HepG2 (cell line): ENCODE measurements around the gene FAM110C. TPM values are rescaled to one million over a fixed set of nuclear protein-coding genes. Genes with fewer than 3 reads are reported as not detected.

ENCODE experiments used
- ATAC-seq: fragments of 200-7000 bp; cut with Tn5 transposase; 3 replicates; pipeline ENCODE4 v1.9.1; 2020; ENCODE audit warnings: mild to moderate bottlenecking, moderate library complexity
- BruUV-seq: library from RNA; stranded (reverse); fragments of 400-500 nt; replicated peaks from 2 replicates; lab custom pipeline; 2021; lab: Mats Ljungman, UMichigan
- CTCF ChIA-PET: fragments of 300-600 bp; formaldehyde crosslinking; extraction: SDS; loops from one replicate; lab custom pipeline; 2021; ENCODE audit warnings: low total read pairs, inconsistent platforms, low intra/inter-chr PET ratio; lab: Yijun Ruan, JAX
- POLR2A ChIA-PET: fragments of 350-600 bp; sonication (Branson Sonifier 250); formaldehyde crosslinking; loops from one replicate; lab custom pipeline; 2020; ENCODE audit warnings: antibody characterized with exemption, inconsistent platforms; lab: Yijun Ruan, JAX
- DNase-seq: peaks from one replicate; pipeline ENCODE4 v3.0.0-alpha.2; 2015; ENCODE audit warnings: low spot score
- FAIRE-seq: peaks from 3 replicates; lab custom pipeline; 2011; peaks lifted over from hg19 to GRCh38; lab: Jason Lieb, UNC
- H2AFZ ChIP-seq: one replicate; pipeline ENCODE4 v1.6.1; 2011; ENCODE audit warnings: low read length, inconsistent platforms
- H3K27ac ChIP-seq: fragments of 300-600 bp; 3 replicates; pipeline ENCODE4 v1.8.0; 2011; ENCODE audit warnings: mixed run types, mild to moderate bottlenecking, mixed read lengths, low read length, inconsistent platforms; ENCODE audit not compliant: insufficient read depth; ENCODE audit errors: extremely low read length
- H3K27me3 ChIP-seq, 2 experiments: fragments of 200-600 bp in 1 of 2; 2 replicates in 1 of 2; 3 replicates in 1 of 2; pipeline versions ENCODE4 v1.6.0 to v1.8.0; 2011; ENCODE audit warnings: low read length in 2 of 2, mild to moderate bottlenecking in 2 of 2, moderate library complexity in 2 of 2, inconsistent platforms in 1 of 2; ENCODE audit not compliant: insufficient read depth in 2 of 2, control insufficient read depth in 1 of 2
- H3K36me3 ChIP-seq, 2 experiments: fragments of 200-600 bp in 1 of 2; replicated peaks in 1 of 2; 2 replicates in 1 of 2; 3 replicates in 1 of 2; pipeline versions ENCODE4 v1.5.1 to v1.8.0; 2011; ENCODE audit warnings: low read length in 2 of 2, inconsistent platforms in 1 of 2; ENCODE audit not compliant: insufficient read depth in 2 of 2, control insufficient read depth in 1 of 2
- H3K4me1 ChIP-seq: 2 replicates; pipeline ENCODE4 v1.5.1; 2012; ENCODE audit warnings: low read length, inconsistent platforms; ENCODE audit not compliant: insufficient read depth
- H3K4me2 ChIP-seq: 2 replicates; pipeline ENCODE4 v1.6.0; 2011; ENCODE audit warnings: low read depth, low read length, inconsistent platforms
- H3K4me3 ChIP-seq, 3 experiments: fragments of 200-600 bp in 1 of 3; sonication (generic), shearing (Covaris generic) in 1 of 3; replicated peaks in 1 of 3; 2 replicates each; pipeline ENCODE4 v1.5.1; 2011 to 2016; ENCODE audit warnings: low read length in 3 of 3, inconsistent platforms in 2 of 3, low read depth in 2 of 3, mild to moderate bottlenecking in 2 of 3, control low read depth in 1 of 3, mixed read lengths in 1 of 3; ENCODE audit not compliant: insufficient read depth in 1 of 3
- H3K79me2 ChIP-seq: one replicate; pipeline ENCODE4 v1.6.1; 2011; ENCODE audit warnings: low read length, inconsistent platforms; ENCODE audit not compliant: insufficient read depth
- H3K9ac ChIP-seq: 2 replicates; pipeline ENCODE4 v1.6.0; 2011; ENCODE audit warnings: mild to moderate bottlenecking, low read depth, low read length, inconsistent platforms; ENCODE audit not compliant: insufficient read depth
- H3K9me3 ChIP-seq: 2 replicates; pipeline ENCODE4 v1.5.1; 2012; ENCODE audit warnings: mild to moderate bottlenecking, low read length
- H4K20me1 ChIP-seq: 2 replicates; pipeline ENCODE4 v1.6.0; 2011; ENCODE audit warnings: inconsistent platforms, mild to moderate bottlenecking, low read length, moderate library complexity; ENCODE audit not compliant: insufficient read depth
- CC2D1A ChIP-seq: sonication (generic); formaldehyde crosslinking; IDR thresholded peaks from 2 replicates; pipeline ENCODE4 v1.8.1; 2023; ENCODE audit warnings: mild to moderate bottlenecking, missing genetic modification reagents
- ELF4 ChIP-seq: sonication (generic); formaldehyde crosslinking; IDR thresholded peaks from 2 replicates; pipeline ENCODE4 v1.5.0; 2020; ENCODE audit warnings: missing genetic modification reagents, mild to moderate bottlenecking, moderate library complexity, borderline replicate concordance
- ERF ChIP-seq: IDR thresholded peaks from 2 replicates; pipeline ENCODE4 v1.6.1; 2018; ENCODE audit warnings: missing biosample characterization, missing genetic modification reagents
- GZF1 ChIP-seq: sonication (generic); formaldehyde crosslinking; IDR thresholded peaks from 2 replicates; pipeline ENCODE4 v1.5.1; 2020; ENCODE audit warnings: mild to moderate bottlenecking, missing genetic modification reagents
- HOXD1 ChIP-seq: sonication (generic); formaldehyde crosslinking; IDR thresholded peaks from 2 replicates; pipeline ENCODE4 v1.5.0; 2020; ENCODE audit warnings: missing genetic modification reagents
- JDP2 ChIP-seq: sonication (generic); formaldehyde crosslinking; IDR thresholded peaks from 2 replicates; pipeline ENCODE4 v1.8.1; 2022; ENCODE audit warnings: missing genetic modification reagents, borderline replicate concordance
- MBD4 ChIP-seq: IDR thresholded peaks from 2 replicates; pipeline ENCODE4 v1.6.1; 2012; ENCODE audit warnings: low read length, inconsistent platforms, borderline replicate concordance
- MXI1 ChIP-seq: IDR thresholded peaks from 3 replicates; pipeline ENCODE4 v1.6.1; 2012; ENCODE audit warnings: low read depth, low read length, inconsistent platforms, borderline replicate concordance
- MYC ChIP-seq: sonication (generic); formaldehyde crosslinking; IDR thresholded peaks from 2 replicates; pipeline ENCODE4 v1.9.0; 2021; ENCODE audit warnings: missing genetic modification reagents, borderline replicate concordance
- NR2F6 ChIP-seq, 2 experiments: IDR thresholded peaks; 2 replicates each; pipeline ENCODE4 v1.6.1; 2016; ENCODE audit warnings: antibody characterized with exemption in 1 of 2, mild to moderate bottlenecking in 1 of 2
- POLR2AphosphoS5 ChIP-seq: IDR thresholded peaks from 2 replicates; pipeline ENCODE4 v1.6.1; 2012; ENCODE audit warnings: low read depth, low read length
- SP4 ChIP-seq: sonication (generic); formaldehyde crosslinking; IDR thresholded peaks from 2 replicates; pipeline ENCODE4 v1.8.1; 2023; ENCODE audit warnings: mild to moderate bottlenecking, missing genetic modification reagents
- THAP11 ChIP-seq: IDR thresholded peaks from 2 replicates; pipeline ENCODE4 v1.6.1; 2016; ENCODE audit warnings: missing biosample characterization, missing genetic modification reagents
- XBP1 ChIP-seq: sonication (generic); formaldehyde crosslinking; IDR thresholded peaks from 2 replicates; pipeline ENCODE4 v1.5.0; 2020; ENCODE audit warnings: missing genetic modification reagents
- ZFP62 ChIP-seq: sonication (generic); formaldehyde crosslinking; IDR thresholded peaks from 2 replicates; pipeline ENCODE4 v1.4.0; 2020; ENCODE audit warnings: missing genetic modification reagents
- ZNF616 ChIP-seq: sonication (generic); formaldehyde crosslinking; IDR thresholded peaks from 2 replicates; pipeline ENCODE4 v1.5.0; 2020; ENCODE audit warnings: low read depth, mild to moderate bottlenecking, missing genetic modification reagents
- ZNF672 ChIP-seq: sonication (generic); formaldehyde crosslinking; IDR thresholded peaks from 2 replicates; pipeline ENCODE4 v1.8.1; 2022; ENCODE audit warnings: missing genetic modification reagents
- ZSCAN30 ChIP-seq: sonication (generic); formaldehyde crosslinking; IDR thresholded peaks from 2 replicates; pipeline ENCODE4 v1.5.0; 2020; ENCODE audit warnings: mild to moderate bottlenecking, missing genetic modification reagents
- ZUFSP ChIP-seq: sonication (generic); formaldehyde crosslinking; IDR thresholded peaks from 2 replicates; pipeline ENCODE4 v1.9.0; 2021; ENCODE audit warnings: missing genetic modification reagents, mild to moderate bottlenecking, borderline replicate concordance
- WGBS: methylation state at CpG from one replicate; pipeline ENCODE4 v1.1.6; 2017; ENCODE audit warnings: low lambda C conversion rate; 5-methylcytosine and 5-hydroxymethylcytosine counted together
- in situ Hi-C: cut with HindIII; loops from 2 replicates; pipeline ENCODE4 v1.10.0; 2017; ENCODE audit warnings: low pct_unique_long_range_greater_than_20kb; ENCODE audit not compliant: extremely low pct_ligation_motif_present
- intact Hi-C: fragments of 100-400 bp; cut with micrococcal nuclease; formaldehyde crosslinking; loops from one replicate; pipeline ENCODE4 v1.10.0; 2022; ENCODE audit not compliant: unreplicated experiment
- polyA plus RNA-seq, 8 experiments: library from polyadenylated mRNA; depleted of rRNA in 3 of 8; stranded (reverse) in 7 of 8; unstranded in 1 of 8; fragments of >200 nt; fragmentation: Illumina TruSeq in 4 of 8; extraction: Trizol in 4 of 8; gene quantifications; 2 replicates each; pipeline versions ENCODE4 v1.2.1 to v1.2.3, GENCODE V29; 2011 to 2016; ENCODE audit warnings: low read depth in 4 of 8, missing spikeins in 1 of 8, mixed read lengths in 1 of 8; ENCODE audit not compliant: insufficient read depth in 1 of 8
- total RNA-seq, 5 experiments: library from RNA; depleted of rRNA; stranded (reverse); fragments of >200 nt; fragmentation: Illumina TruSeq; extraction: Trizol; gene quantifications; 2 replicates each; pipeline ENCODE4 v1.2.3, GENCODE V29; 2016; ENCODE audit warnings: low read depth in 1 of 5

The FAM110C gene
- total and polyA plus RNA-seq, 2 of the 13 experiments (the other 11 are each of a cell fraction or from before 2014, with no cell fraction given): 1.2 to 3.5 TPM

GRCh38 chr2:40465-40864 is 5.8 kb downstream of the FAM110C start (continued):
- no peak for TF ChIP-seq CC2D1A
- no peak for TF ChIP-seq MXI1

- peaks cover 7% of the 10 kb centered on the region; the same call in 1 of the 2 replicates for H3K4me1 ChIP-seq
- H3K79me2 ChIP-seq: no peaks in the 10 kb centered on the region
- peaks cover 0 to 17% of the 10 kb centered on the region in 2 experiments; a peak in 1 of 5 replicates for H3K27me3 ChIP-seq
- WGBS: 71% methylated on average over 6 of the region's 6 CpGs
- ChIA-PET POLR2A (no interaction called here), CTCF (no interaction called here)
- BruUV-seq: no TSS peak
- ATAC-seq (no peak), FAIRE-seq (no peak), DNase-seq (no peak)
- no peaks in the 10 kb centered on the region for H3K9me3 ChIP-seq
- H3K36me3 ChIP-seq: no peaks in the 10 kb centered on the region
- intact Hi-C loops: no loop called here
- in situ Hi-C loops: no loop called here
- H4K20me1 ChIP-seq: no peaks in the 10 kb centered on the region
- no peak overlapping the region for H2AFZ ChIP-seq
- no peak overlapping the region for H3K4me3 ChIP-seq
- H3K27ac ChIP-seq: no peak overlapping the region
- H3K9ac ChIP-seq: no peak overlapping the region
- TF ChIP-seq POLR2AphosphoS5: no peak
- TF ChIP-seq ERF (CRISPR knock-in tag): no peak
- TF ChIP-seq ZNF616 (CRISPR knock-in tag): no peak
- TF ChIP-seq HOXD1 (CRISPR knock-in tag): no peak
- TF ChIP-seq ZUFSP (CRISPR knock-in tag): no peak
- no peak for TF ChIP-seq THAP11
- TF ChIP-seq ZSCAN30 (CRISPR knock-in tag): no peak
- TF ChIP-seq ZFP62 (CRISPR knock-in tag): no peak
- TF ChIP-seq SP4 (CRISPR knock-in tag): no peak
- no peak for TF ChIP-seq GZF1 (CRISPR knock-in tag)
- TF ChIP-seq MBD4: no peak
- TF ChIP-seq JDP2: no peak
- TF ChIP-seq NR2F6 (IDR thresholded peaks at IDR 0.05): no peak
- TF ChIP-seq NR2F6 (CRISPR knock-in tag; IDR thresholded peaks at IDR 0.05): no peak
- TF ChIP-seq XBP1 (CRISPR knock-in tag): no peak
- TF ChIP-seq ELF4 (CRISPR knock-in tag): no peak
- TF ChIP-seq ZNF672: no peak
- TF ChIP-seq MYC (CRISPR knock-in tag): no peak
- H3K4me2 ChIP-seq: no peak overlapping the region
These were observed 8.2 kb downstream of the FAM110C start for GRCh38 chr2:38155-38554.
